Measurements from ENCODE around the gene P3H3. TPM values are rescaled to one million over a fixed set of nuclear protein-coding genes. Genes with fewer than 3 reads are reported as not detected.
A peak's percentile ranks its signal among the peaks of the same experiment; 100 is the strongest.

Gene P3H3
- total and polyA plus RNA-seq, 9 of the 15 experiments (the other 6 are each of a cell fraction or from before 2014, with no cell fraction given), result 0.03 to 15.0 (median 4.8) TPM

DNA sequence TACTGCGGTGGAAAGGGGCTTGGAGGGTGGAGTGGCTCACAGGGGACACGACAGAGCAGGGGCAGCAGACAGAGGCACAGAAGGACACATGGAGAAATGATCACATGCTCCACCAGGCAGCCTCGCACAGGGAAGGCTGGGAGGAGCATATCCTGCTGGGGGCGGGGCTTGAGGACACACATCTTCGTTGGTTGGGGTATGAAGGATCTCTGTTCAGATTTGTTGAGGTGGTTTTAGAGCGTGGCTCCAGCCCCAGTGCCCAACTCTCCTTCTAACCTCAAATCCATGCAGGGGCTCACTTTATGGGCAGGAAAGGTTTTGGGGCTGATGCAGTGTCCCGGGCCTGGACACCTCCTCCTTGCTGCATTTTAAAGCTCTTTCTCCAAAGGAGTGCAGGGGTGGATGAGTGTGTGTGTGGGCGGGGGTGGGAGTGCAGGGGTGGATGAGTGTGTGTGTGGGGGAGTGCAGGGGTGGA is 733 bp upstream of the P3H3 start (continued):
- no peak for TF ChIP-seq KAT7 (CRISPR knock-in tag; IDR thresholded peaks at IDR 0.05; ENCODE audit: borderline replicate concordance)
- no peak for TF ChIP-seq SMC3 (conservative IDR thresholded peaks at IDR 0.05; ENCODE audit: insufficient read depth, low read depth, low read length)
- no peak for TF ChIP-seq MLX (CRISPR knock-in tag; conservative IDR thresholded peaks at IDR 0.05)
- TF ChIP-seq, protein P1, sequence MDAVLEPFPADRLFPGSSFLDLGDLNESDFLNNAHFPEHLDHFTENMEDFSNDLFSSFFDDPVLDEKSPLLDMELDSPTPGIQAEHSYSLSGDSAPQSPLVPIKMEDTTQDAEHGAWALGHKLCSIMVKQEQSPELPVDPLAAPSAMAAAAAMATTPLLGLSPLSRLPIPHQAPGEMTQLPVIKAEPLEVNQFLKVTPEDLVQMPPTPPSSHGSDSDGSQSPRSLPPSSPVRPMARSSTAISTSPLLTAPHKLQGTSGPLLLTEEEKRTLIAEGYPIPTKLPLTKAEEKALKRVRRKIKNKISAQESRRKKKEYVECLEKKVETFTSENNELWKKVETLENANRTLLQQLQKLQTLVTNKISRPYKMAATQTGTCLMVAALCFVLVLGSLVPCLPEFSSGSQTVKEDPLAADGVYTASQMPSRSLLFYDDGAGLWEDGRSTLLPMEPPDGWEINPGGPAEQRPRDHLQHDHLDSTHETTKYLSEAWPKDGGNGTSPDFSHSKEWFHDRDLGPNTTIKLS (IDR thresholded peaks at IDR 0.05; ENCODE audit: borderline replicate concordance, low read depth), result no peak
- TF ChIP-seq, protein P2, sequence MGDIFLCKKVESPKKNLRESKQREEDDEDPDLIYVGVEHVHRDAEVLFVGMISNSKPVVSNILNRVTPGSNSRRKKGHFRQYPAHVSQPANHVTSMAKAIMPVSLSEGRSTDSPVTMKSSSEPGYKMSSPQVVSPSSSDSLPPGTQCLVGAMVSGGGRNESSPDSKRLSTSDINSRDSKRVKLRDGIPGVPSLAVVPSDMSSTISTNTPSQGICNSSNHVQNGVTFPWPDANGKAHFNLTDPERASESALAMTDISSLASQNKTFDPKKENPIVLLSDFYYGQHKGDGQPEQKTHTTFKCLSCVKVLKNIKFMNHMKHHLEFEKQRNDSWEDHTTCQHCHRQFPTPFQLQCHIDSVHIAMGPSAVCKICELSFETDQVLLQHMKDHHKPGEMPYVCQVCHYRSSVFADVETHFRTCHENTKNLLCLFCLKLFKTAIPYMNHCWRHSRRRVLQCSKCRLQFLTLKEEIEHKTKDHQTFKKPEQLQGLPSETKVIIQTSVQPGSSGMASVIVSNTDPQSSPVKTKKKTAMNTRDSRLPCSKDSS (IDR thresholded peaks at IDR 0.05; ENCODE audit: low read depth, partially characterized antibody), result no peak
- TF ChIP-seq GATA2 (CRISPR knock-in tag; IDR thresholded peaks at IDR 0.05), result no peak
- no peak for TF ChIP-seq THRA (IDR thresholded peaks at IDR 0.05)
- no peak for TF ChIP-seq BRCA1 (IDR thresholded peaks at IDR 0.05)
- TF ChIP-seq BRCA1 (CRISPR knock-in tag; IDR thresholded peaks at IDR 0.05), result no peak
- TF ChIP-seq ELF4 (CRISPR knock-in tag; IDR thresholded peaks at IDR 0.05), result no peak
- TF ChIP-seq TSC22D4 (tag; IDR thresholded peaks at IDR 0.05), result no peak
- TF ChIP-seq ILF3 (IDR thresholded peaks at IDR 0.05; ENCODE audit: borderline replicate concordance), result no peak
- TF ChIP-seq ZNF644 (tag; IDR thresholded peaks at IDR 0.05; ENCODE audit: low read depth), result no peak
- peak; percentile 37; the same call in 1 of the 2 replicates for TF ChIP-seq PHF8 (IDR thresholded peaks at IDR 0.05; ENCODE audit: borderline replicate concordance, low read length)
- TF ChIP-seq ZFP36 (IDR thresholded peaks at IDR 0.05; ENCODE audit: low read depth, low read length, partially characterized antibody), result peak; percentile 38
- TF ChIP-seq, protein P3, sequence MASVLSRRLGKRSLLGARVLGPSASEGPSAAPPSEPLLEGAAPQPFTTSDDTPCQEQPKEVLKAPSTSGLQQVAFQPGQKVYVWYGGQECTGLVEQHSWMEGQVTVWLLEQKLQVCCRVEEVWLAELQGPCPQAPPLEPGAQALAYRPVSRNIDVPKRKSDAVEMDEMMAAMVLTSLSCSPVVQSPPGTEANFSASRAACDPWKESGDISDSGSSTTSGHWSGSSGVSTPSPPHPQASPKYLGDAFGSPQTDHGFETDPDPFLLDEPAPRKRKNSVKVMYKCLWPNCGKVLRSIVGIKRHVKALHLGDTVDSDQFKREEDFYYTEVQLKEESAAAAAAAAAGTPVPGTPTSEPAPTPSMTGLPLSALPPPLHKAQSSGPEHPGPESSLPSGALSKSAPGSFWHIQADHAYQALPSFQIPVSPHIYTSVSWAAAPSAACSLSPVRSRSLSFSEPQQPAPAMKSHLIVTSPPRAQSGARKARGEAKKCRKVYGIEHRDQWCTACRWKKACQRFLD (CRISPR knock-in tag; IDR thresholded peaks at IDR 0.05), result no peak
- TF ChIP-seq, protein P4, sequence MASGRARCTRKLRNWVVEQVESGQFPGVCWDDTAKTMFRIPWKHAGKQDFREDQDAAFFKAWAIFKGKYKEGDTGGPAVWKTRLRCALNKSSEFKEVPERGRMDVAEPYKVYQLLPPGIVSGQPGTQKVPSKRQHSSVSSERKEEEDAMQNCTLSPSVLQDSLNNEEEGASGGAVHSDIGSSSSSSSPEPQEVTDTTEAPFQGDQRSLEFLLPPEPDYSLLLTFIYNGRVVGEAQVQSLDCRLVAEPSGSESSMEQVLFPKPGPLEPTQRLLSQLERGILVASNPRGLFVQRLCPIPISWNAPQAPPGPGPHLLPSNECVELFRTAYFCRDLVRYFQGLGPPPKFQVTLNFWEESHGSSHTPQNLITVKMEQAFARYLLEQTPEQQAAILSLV (tag; IDR thresholded peaks at IDR 0.05), result no peak

All from K562 (cell line).